Choroid plexus epithelial cell (primary cell): ENCODE data around the gene MAGOHB.

Source experiments
- DNase-seq: peaks from one replicate; pipeline ENCODE4 v3.0.0-alpha.2; 2010; ENCODE audit warnings: low read depth
- H3K4me3 ChIP-seq: 2 replicates; pipeline ENCODE4 v1.5.1; 2011; ENCODE audit warnings: low read depth, mild to moderate bottlenecking, control low read depth, low read length, moderate library complexity
- TF ChIP-seq, protein P1 (sequence below): conservative IDR thresholded peaks from 2 replicates; pipeline ENCODE4 v1.5.1; 2011; ENCODE audit warnings: low read depth, mild to moderate bottlenecking, control low read depth, inconsistent platforms, low read length, moderate library complexity

Gene MAGOHB

DNA sequence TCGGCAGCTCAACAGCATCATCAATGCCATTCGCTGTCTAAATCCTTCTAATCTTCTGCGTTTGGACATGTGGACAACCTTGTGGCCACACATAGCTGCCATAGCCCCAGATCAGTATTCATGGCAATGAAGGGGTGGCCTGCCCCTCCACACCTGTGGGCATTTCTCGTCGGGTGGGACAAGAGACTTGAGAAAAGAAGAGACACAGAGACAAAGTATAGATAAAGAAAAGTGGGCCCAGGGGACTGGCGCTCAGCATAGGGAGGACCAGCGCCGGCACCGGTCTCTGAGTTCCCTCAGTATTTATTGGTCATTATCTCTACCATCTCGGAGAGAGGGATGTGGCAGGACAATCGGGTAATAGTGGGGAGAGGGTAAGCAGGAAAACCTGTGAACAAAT is 42.3 kb downstream of the MAGOHB start:
- TF ChIP-seq, protein P1, sequence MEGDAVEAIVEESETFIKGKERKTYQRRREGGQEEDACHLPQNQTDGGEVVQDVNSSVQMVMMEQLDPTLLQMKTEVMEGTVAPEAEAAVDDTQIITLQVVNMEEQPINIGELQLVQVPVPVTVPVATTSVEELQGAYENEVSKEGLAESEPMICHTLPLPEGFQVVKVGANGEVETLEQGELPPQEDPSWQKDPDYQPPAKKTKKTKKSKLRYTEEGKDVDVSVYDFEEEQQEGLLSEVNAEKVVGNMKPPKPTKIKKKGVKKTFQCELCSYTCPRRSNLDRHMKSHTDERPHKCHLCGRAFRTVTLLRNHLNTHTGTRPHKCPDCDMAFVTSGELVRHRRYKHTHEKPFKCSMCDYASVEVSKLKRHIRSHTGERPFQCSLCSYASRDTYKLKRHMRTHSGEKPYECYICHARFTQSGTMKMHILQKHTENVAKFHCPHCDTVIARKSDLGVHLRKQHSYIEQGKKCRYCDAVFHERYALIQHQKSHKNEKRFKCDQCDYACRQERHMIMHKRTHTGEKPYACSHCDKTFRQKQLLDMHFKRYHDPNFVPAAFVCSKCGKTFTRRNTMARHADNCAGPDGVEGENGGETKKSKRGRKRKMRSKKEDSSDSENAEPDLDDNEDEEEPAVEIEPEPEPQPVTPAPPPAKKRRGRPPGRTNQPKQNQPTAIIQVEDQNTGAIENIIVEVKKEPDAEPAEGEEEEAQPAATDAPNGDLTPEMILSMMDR, result no peak
- no peak for DNase-seq
- no peak overlapping the region for H3K4me3 ChIP-seq

- no peak for DNase-seq
- H3K4me3 ChIP-seq, result no peak overlapping the region
- TF ChIP-seq, protein P1, result no peak
These were observed 45.6 kb downstream of the MAGOHB start for GRCh38 chr12:10567813-10568212.

DNA sequence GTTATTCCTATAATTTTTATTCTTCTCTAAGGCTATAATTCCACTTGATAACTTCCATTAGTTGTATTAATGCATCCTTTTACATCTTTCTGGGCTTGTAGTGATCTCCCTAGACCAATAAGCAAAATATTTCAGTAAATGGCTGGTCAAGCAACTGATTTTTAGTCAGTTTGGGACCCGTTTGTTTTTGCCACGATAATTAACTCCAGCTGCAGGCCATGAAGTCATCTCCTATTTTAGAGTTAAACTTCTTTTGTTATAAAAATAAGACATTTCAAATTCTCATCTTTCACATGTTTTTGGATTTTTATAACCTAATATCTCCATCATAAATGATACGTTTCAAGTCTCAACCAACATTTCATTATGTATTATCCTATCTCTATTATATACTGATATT is 49.4 kb downstream of the MAGOHB start:
- H3K4me3 ChIP-seq, result no peak overlapping the region
- TF ChIP-seq, protein P1, result no peak
- no peak for DNase-seq

- no peak for DNase-seq
- TF ChIP-seq, protein P1, result no peak
- H3K4me3 ChIP-seq, result no peak overlapping the region
These were observed 50.4 kb downstream of the MAGOHB start for GRCh38 chr12:10563002-10563401.

DNA sequence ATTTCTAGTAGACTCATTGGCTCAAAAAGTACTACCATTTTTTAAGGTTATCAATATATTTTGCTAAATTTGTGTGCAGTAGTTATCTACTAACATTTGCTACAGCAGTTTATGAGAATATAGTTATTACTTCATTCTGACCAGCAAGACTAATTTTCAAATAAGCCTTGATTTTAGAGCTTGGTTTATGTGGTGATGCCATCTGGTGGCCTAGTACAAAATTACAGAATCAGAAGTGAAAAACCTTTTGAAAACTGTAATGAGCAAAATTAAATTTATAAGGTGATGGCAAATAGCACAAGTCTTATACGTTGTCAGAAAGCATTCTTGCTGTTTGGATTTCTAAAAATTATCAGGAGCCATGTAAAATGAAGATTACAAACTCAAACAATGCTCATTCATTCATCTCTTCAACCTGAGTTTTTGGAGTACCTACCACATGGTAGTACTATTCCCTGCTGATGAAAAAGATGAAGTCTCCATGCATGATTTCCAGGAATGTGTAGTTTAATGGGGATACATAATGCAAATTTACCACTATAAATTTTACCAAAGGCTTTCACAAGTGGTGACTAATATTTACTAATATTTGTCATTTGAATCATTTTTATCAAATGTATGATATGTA is 51.0 kb downstream of the MAGOHB start:
- peak; percentile 74 for DNase-seq
- TF ChIP-seq, protein P1, result peak; percentile 60
- no peak overlapping the region for H3K4me3 ChIP-seq

DNA sequence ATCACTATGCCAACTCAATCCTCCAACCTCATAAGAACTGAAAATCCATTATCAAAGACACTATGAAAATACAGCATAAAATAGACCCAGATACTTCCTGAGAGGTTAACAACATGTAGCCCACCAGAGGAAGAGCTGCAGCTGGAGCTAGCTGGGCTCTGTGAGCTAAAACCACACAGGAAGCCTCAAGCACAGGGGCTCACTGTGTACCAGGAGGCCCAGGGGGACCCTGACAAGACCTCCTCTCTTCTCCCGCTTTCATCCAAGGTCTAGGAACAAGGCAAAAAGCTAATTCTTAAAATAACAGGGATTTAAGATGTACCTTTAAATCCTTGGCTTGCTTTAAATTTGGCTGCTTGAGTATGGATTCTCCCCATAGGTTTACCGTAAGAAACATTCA is 54.2 kb downstream of the MAGOHB start:
- TF ChIP-seq, protein P1, result no peak
- no peak for DNase-seq
- no peak overlapping the region for H3K4me3 ChIP-seq

- TF ChIP-seq, protein P1, result no peak
- no peak for DNase-seq
- no peak overlapping the region for H3K4me3 ChIP-seq
These were observed 54.6 kb downstream of the MAGOHB start for GRCh38 chr12:10558789-10559188.
